Upper lobe of right lung (tissue), 1 donor: ENCODE data around the gene DIPK1B. TPM values are rescaled to one million over a fixed set of nuclear protein-coding genes. Genes with fewer than 3 reads are reported as not detected.

Experiments used
- ATAC-seq: fragments of 200-7000 bp; cut with Tn5 transposase; one replicate; pipeline ENCODE4 v1.9.1; 2020; ENCODE audit warnings: mild to moderate bottlenecking, moderate library complexity
- DNase-seq: peaks from one replicate; pipeline ENCODE4 v3.0.0-alpha.2; 2020
- H3K27ac ChIP-seq: fragments of 200-600 bp; one replicate; pipeline ENCODE4 v1.8.0; 2022
- H3K27me3 ChIP-seq: fragments of 200-600 bp; one replicate; pipeline ENCODE4 v1.8.0; 2022; ENCODE audit warnings: mild to moderate bottlenecking
- H3K36me3 ChIP-seq: fragments of 200-600 bp; one replicate; pipeline ENCODE4 v1.8.0; 2022
- H3K4me1 ChIP-seq: fragments of 200-600 bp; one replicate; pipeline ENCODE4 v1.8.0; 2022
- H3K4me3 ChIP-seq: fragments of 200-600 bp; one replicate; pipeline ENCODE4 v1.8.0; 2022; ENCODE audit warnings: mild to moderate bottlenecking
- H3K9me3 ChIP-seq: fragments of 200-600 bp; one replicate; pipeline ENCODE4 v1.8.0; 2022
- CTCF ChIP-seq: fragments of 200-600 bp; IDR thresholded peaks from one replicate; pipeline ENCODE4 v1.8.0; 2022; ENCODE audit warnings: antibody characterized with exemption
- intact Hi-C: fragments of 100-400 bp; cut with DNase I; formaldehyde crosslinking; loops from one replicate; pipeline ENCODE4 v1.11.0; 2022
- total RNA-seq: library from RNA; stranded (reverse); fragmentation: NEBNext Ultra II Directional; extraction: Animal tissue kit (Norgen Biotek cat#: 25700); gene quantifications from one replicate; pipeline ENCODE4 v1.2.1, GENCODE V29; 2021
- donor health status: DM: no; HTN: yes; CAD: no; lungs with severe emphysema.

The DIPK1B gene
- total RNA-seq, 1 donor from 2014 or later, result 17.7 TPM

- H3K4me3 ChIP-seq, result no peak overlapping the region
- peaks cover 41% of the 10 kb centered on the region for H3K36me3 ChIP-seq
- intact Hi-C loops, result no loop called here
- no peak for TF ChIP-seq CTCF
- no peaks in the 10 kb centered on the region for H3K9me3 ChIP-seq
- no peaks in the 10 kb centered on the region for H3K27me3 ChIP-seq
- H3K27ac ChIP-seq, result peak overlapping the region; percentile 31
- DNase-seq (no peak), ATAC-seq (no peak)
- H3K4me1 ChIP-seq, result peaks cover 37% of the 10 kb centered on the region
These were observed 8.0 kb downstream of the DIPK1B start for GRCh38 chr9:136720251-136720897.

GRCh38 chr9:136720898-136721338 lies 8.5 kb downstream of the DIPK1B start:
- DNase-seq (no peak), ATAC-seq (no peak)
- Histone ChIP-seq H3K27ac (peak overlapping the region; percentile 31), H3K4me3 (no peak overlapping the region), H3K9me3 (no peaks in the 10 kb centered on the region), H3K36me3 (peaks cover 46% of the 10 kb centered on the region), H3K4me1 (peaks cover 40% of the 10 kb centered on the region), H3K27me3 (no peaks in the 10 kb centered on the region)
- intact Hi-C loops, result no loop called here
- TF ChIP-seq CTCF, result no peak

- no peak for DNase-seq
- Histone ChIP-seq H3K4me1 (peaks cover 45% of the 10 kb centered on the region), H3K36me3 (peaks cover 52% of the 10 kb centered on the region), H3K27ac (no peak overlapping the region), H3K9me3 (no peaks in the 10 kb centered on the region), H3K27me3 (no peaks in the 10 kb centered on the region), H3K4me3 (no peak overlapping the region)
- TF ChIP-seq CTCF, result no peak
- ATAC-seq, result peak; percentile 1
- intact Hi-C loops, result no loop called here
These were observed 9.1 kb downstream of the DIPK1B start for GRCh38 chr9:136721339-136722092.

DNA sequence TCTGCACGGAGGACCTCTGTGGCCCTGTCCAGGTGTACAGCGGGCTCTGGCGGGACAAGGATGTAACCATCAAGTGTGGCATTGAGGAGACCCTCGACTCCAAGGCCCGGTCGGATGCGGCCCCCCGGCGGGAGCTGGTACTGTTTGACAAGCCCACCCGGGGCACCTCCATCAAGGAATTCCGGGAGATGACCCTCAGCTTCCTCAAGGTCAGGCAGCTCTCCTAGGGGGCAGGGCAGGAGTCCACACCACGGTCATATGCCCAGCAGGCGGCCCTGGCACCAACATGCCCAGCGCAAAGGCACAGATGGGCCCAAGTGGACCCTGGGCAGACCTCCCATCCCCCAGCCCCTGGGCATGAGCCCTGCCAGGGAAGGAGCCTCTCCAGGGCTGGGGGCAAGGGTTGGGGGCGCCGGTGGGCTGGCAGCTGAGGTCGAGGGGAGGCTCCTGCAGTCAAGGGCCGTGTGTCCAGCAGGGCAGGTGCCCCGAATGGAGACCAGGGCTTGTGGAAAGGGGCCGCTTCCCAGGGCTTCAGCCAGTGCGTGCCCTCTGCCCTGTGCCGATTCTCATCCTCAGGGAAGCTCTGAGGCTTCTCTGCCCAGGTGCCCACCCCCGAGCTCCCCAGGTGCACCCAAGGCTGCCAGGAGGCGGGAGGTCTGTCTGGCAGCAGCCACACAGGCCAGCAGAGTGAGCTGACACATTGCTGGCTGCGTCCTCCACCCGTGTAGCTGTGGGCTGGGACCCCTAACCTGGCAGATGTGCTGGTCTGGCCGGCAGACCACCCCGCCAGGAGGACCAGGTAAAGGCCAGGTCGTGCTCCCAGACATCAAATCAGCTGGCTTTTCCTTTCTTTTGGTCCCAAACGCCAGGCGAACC lies 10.0 kb downstream of the DIPK1B start:
- H3K4me3 ChIP-seq, result no peak overlapping the region
- no peak for TF ChIP-seq CTCF
- no peak for ATAC-seq
- intact Hi-C loops, result no loop called here
- peaks cover 55% of the 10 kb centered on the region for H3K36me3 ChIP-seq
- no peaks in the 10 kb centered on the region for H3K27me3 ChIP-seq
- no peak overlapping the region for H3K27ac ChIP-seq
- H3K9me3 ChIP-seq, result no peaks in the 10 kb centered on the region
- peaks cover 53% of the 10 kb centered on the region for H3K4me1 ChIP-seq
- DNase-seq, result no peak

GRCh38 chr9:136722969-136723356 lies 10.6 kb downstream of the DIPK1B start:
- Histone ChIP-seq H3K36me3 (peaks cover 55% of the 10 kb centered on the region), H3K4me1 (peaks cover 55% of the 10 kb centered on the region), H3K4me3 (no peak overlapping the region), H3K27ac (no peak overlapping the region), H3K9me3 (no peaks in the 10 kb centered on the region), H3K27me3 (no peaks in the 10 kb centered on the region)
- TF ChIP-seq CTCF, result no peak
- no peak for DNase-seq
- intact Hi-C loops, result no loop called here
- no peak for ATAC-seq
